HCT116 (cell line): Measurements from ENCODE around the gene RASAL2. TPM values are rescaled to one million over a fixed set of nuclear protein-coding genes. Genes with fewer than 3 reads are reported as not detected.
"Not testable (repeated sequence)": the region's sequence is repeated elsewhere in the genome, so short reads cannot be mapped to it uniquely, and the experiment has no call there.

Experiments used
- ATAC-seq: fragments of 200-7000 bp; cut with Tn5 transposase; 2 replicates; pipeline ENCODE4 v1.9.1; 2020; ENCODE audit warnings: mild to moderate bottlenecking, moderate library complexity
- BruUV-seq: library from RNA; stranded (reverse); fragments of 400-500 nt; replicated peaks from 2 replicates; lab custom pipeline; 2021; lab: Mats Ljungman, UMichigan
- CTCF ChIA-PET: fragments of 300-600 bp; sonication (Branson Sonifier 250); formaldehyde crosslinking; loops from one replicate; lab custom pipeline; 2021; ENCODE audit warnings: antibody characterized with exemption; lab: Charles Lee
- POLR2A ChIA-PET: fragments of 300-600, 350-600 bp; sonication (Branson Sonifier 250); formaldehyde crosslinking; loops from one replicate; lab custom pipeline; 2021; ENCODE audit warnings: antibody characterized with exemption; lab: Charles Lee
- RAD21 ChIA-PET, 2 experiments: fragments of 300-600 bp; sonication (Branson Sonifier 250); formaldehyde crosslinking; loops; one replicate each; lab custom pipeline; 2023; ENCODE audit warnings: low total read pairs in 2 of 2; ENCODE audit not compliant: uncharacterized antibody in 2 of 2, unreplicated experiment in 2 of 2, low non-redundant PET in 1 of 2; lab: Charles Lee
- DNase-seq: peaks from one replicate; pipeline ENCODE4 v3.0.0-alpha.2; 2010; ENCODE audit warnings: low read depth, low spot score
- H2AFZ ChIP-seq: fragments of 200-600 bp; shearing (Covaris generic), sonication (generic); 2 replicates; pipeline ENCODE4 v1.6.1; 2017; ENCODE audit warnings: low read depth, mixed run types, mixed read lengths, antibody characterized with exemption, low read length; ENCODE audit not compliant: poor library complexity, severe bottlenecking
- H3K27ac ChIP-seq: 2 replicates; pipeline ENCODE4 v1.5.1; 2012; ENCODE audit warnings: low read depth, low read length
- H3K27me3 ChIP-seq: fragments of 200-600 bp; sonication (generic); 2 replicates; pipeline ENCODE4 v1.6.1; 2016; ENCODE audit warnings: mixed run types, low read length, mixed read lengths; ENCODE audit not compliant: insufficient read depth
- H3K36me3 ChIP-seq, 2 experiments: fragments of 200-500 bp in 1 of 2; fragments of 200-600 bp in 1 of 2; sonication (Bioruptor generic) in 1 of 2; sonication (generic) in 1 of 2; 2 replicates each; pipeline versions ENCODE4 v1.5.1 to v1.6.1; 2014 to 2016; ENCODE audit warnings: low read length in 2 of 2, inconsistent platforms in 1 of 2, mixed read lengths in 1 of 2, mixed run types in 1 of 2; ENCODE audit not compliant: insufficient read depth in 2 of 2, control insufficient read depth in 1 of 2
- H3K4me1 ChIP-seq, 2 experiments: fragments of 200-600 bp in 1 of 2; sonication (generic) in 1 of 2; 2 replicates each; pipeline versions ENCODE4 v1.5.1 to v1.6.1; 2012 to 2017; ENCODE audit warnings: low read length in 2 of 2, inconsistent platforms in 1 of 2, mild to moderate bottlenecking in 1 of 2, mixed read lengths in 1 of 2, mixed run types in 1 of 2, moderate library complexity in 1 of 2; ENCODE audit not compliant: insufficient read depth in 2 of 2, control insufficient read depth in 1 of 2
- H3K4me2 ChIP-seq: fragments of 200-600 bp; sonication (generic); 2 replicates; pipeline ENCODE4 v1.6.1; 2017; ENCODE audit warnings: mixed run types, low read length, mixed read lengths
- H3K4me3 ChIP-seq, 2 experiments: fragments of 200-600 bp in 1 of 2; sonication (generic) in 1 of 2; replicated peaks in 1 of 2; 2 replicates each; pipeline ENCODE4 v1.5.1; 2011 to 2016; ENCODE audit warnings: low read length in 2 of 2, control low read depth in 1 of 2, low read depth in 1 of 2, mild to moderate bottlenecking in 1 of 2, mixed read lengths in 1 of 2, mixed run types in 1 of 2
- H3K79me2 ChIP-seq: fragments of 200-600 bp; sonication (generic); 2 replicates; pipeline ENCODE4 v1.6.1; 2017; ENCODE audit warnings: mild to moderate bottlenecking, mixed run types, low read length, moderate library complexity, mixed read lengths; ENCODE audit not compliant: insufficient read depth
- H3K9ac ChIP-seq: fragments of 200-600 bp; sonication (generic); 2 replicates; pipeline ENCODE4 v1.6.1; 2016; ENCODE audit warnings: low read length, mixed read lengths
- H3K9me2 ChIP-seq: fragments of 200-600 bp; sonication (generic), shearing (Covaris generic); 2 replicates; pipeline ENCODE4 v1.6.1; 2017; ENCODE audit warnings: mixed run types, mild to moderate bottlenecking, moderate library complexity; ENCODE audit not compliant: insufficient read depth
- H3K9me3 ChIP-seq, 2 experiments: fragments of 200-500 bp in 1 of 2; fragments of 200-600 bp in 1 of 2; sonication (Bioruptor generic) in 1 of 2; sonication (generic) in 1 of 2; 2 replicates each; pipeline ENCODE4 v1.6.1; 2014 to 2017; ENCODE audit warnings: low read length in 2 of 2, mixed read lengths in 2 of 2, inconsistent platforms in 1 of 2, low read depth in 1 of 2, mild to moderate bottlenecking in 1 of 2, mixed run types in 1 of 2, moderate library complexity in 1 of 2; ENCODE audit not compliant: control insufficient read depth in 1 of 2, insufficient read depth in 1 of 2
- H4K20me1 ChIP-seq: fragments of 200-600 bp; sonication (generic), shearing (Covaris generic); 2 replicates; pipeline ENCODE4 v1.6.1; 2017; ENCODE audit warnings: mixed run types, mild to moderate bottlenecking, moderate library complexity; ENCODE audit not compliant: insufficient read depth
- ELF1 ChIP-seq: IDR thresholded peaks from 2 replicates; pipeline ENCODE4 v1.6.1; 2012; ENCODE audit warnings: low read depth, borderline replicate concordance
- EZH2 ChIP-seq: fragments of 200-600 bp; sonication (generic); IDR thresholded peaks from 2 replicates; pipeline ENCODE4 v1.6.1; 2017; ENCODE audit warnings: antibody characterized with exemption, mixed run types
- FOSL1 ChIP-seq: IDR thresholded peaks from 2 replicates; pipeline ENCODE4 v1.6.1; 2012; ENCODE audit warnings: low read depth
- JUND ChIP-seq: IDR thresholded peaks from 2 replicates; pipeline ENCODE4 v1.6.1; 2012
- RAD21 ChIP-seq: IDR thresholded peaks from 2 replicates; pipeline ENCODE4 v1.6.1; 2012; ENCODE audit warnings: low read depth, mild to moderate bottlenecking
- SIN3A ChIP-seq: IDR thresholded peaks from 2 replicates; pipeline ENCODE4 v1.6.1; 2012; ENCODE audit warnings: low read depth
- SP1 ChIP-seq: IDR thresholded peaks from 2 replicates; pipeline ENCODE4 v1.6.1; 2012; ENCODE audit warnings: low read depth
- SRF ChIP-seq: IDR thresholded peaks from 2 replicates; pipeline ENCODE4 v1.6.1; 2012; ENCODE audit warnings: low read depth
- TCF7L2 ChIP-seq: IDR thresholded peaks from 2 replicates; pipeline ENCODE4 v1.7.0; 2011; ENCODE audit warnings: borderline replicate concordance, inconsistent platforms; ENCODE audit not compliant: insufficient read depth, insufficient read length; ENCODE audit errors: extremely low read depth
- YY1 ChIP-seq: IDR thresholded peaks from 2 replicates; pipeline ENCODE4 v1.6.1; 2011; ENCODE audit warnings: low read length, low read depth, moderate library complexity, mild to moderate bottlenecking; ENCODE audit not compliant: insufficient replicate concordance; ENCODE audit errors: extremely low read depth
- ZBTB33 ChIP-seq: IDR thresholded peaks from 2 replicates; pipeline ENCODE4 v1.6.1; 2011; ENCODE audit warnings: mild to moderate bottlenecking, low read length, moderate library complexity; ENCODE audit not compliant: insufficient replicate concordance; ENCODE audit errors: extremely low read depth
- ZNF274 ChIP-seq: fragments of 200-500 bp; sonication (Bioruptor generic); IDR thresholded peaks from 2 replicates; pipeline ENCODE4 v1.6.1; 2014; ENCODE audit warnings: mild to moderate bottlenecking, low read depth, low read length, inconsistent platforms
- intact Hi-C: fragments of 100-400 bp; cut with micrococcal nuclease; formaldehyde crosslinking; loops from 2 replicates; pipeline ENCODE4 v1.10.0; 2022
- total RNA-seq: library from RNA; stranded (reverse); gene quantifications from one replicate; pipeline ENCODE4 v1.2.1, GENCODE V29; 2021; ENCODE audit not compliant: unreplicated experiment
- TF ChIP-seq, protein P1 (sequence below): IDR thresholded peaks from 2 replicates; pipeline ENCODE4 v1.6.1; 2012
- TF ChIP-seq, protein P2 (sequence below): IDR thresholded peaks from 2 replicates; pipeline ENCODE4 v1.6.1; 2012; ENCODE audit warnings: low read depth

Gene RASAL2
- total RNA-seq, 1 experiment from 2014 or later, result 11.7 TPM

DNA sequence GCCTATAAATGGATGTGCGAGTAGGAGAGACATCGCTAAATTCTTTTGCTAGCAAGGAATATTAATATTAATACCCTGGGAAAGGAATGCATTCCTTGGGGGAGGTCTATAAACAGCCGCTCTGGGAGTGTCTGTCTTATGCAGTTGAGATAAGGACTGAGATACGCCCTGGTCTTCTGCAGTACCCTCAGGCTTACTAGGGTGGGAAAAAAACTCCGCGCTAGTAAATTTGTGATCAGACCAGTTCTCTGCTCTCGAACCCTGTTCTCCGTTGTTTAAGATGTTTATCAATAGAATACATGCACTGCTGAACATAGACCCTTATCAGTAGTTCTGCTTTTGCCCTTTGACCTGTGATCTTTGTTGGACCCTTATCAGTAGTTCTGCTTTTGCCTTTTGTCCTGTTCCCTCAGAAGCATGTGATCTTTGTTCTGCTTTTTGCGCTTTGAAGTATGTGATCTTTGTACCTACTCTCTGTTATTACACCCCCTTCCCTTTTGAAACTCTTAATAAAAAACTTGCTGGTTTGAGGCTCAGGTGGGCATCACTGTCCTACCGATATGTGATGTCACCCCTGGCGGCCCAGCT lies 114.5 kb downstream of the RASAL2 start:
- H3K4me1 ChIP-seq, H3K27ac ChIP-seq, CTCF ChIA-PET, BruUV-seq, POLR2A ChIA-PET, H3K9ac ChIP-seq, H3K27me3 ChIP-seq, H3K79me2 ChIP-seq, H3K9me2 ChIP-seq, DNase-seq, H3K36me3 ChIP-seq, H2AFZ ChIP-seq, H3K9me3 ChIP-seq, RAD21 ChIA-PET, H3K4me2 ChIP-seq, ATAC-seq, H4K20me1 ChIP-seq, H3K4me3 ChIP-seq: not testable (repeated sequence)
- intact Hi-C loops, result loop anchor here (10.0 kb wide), 1 partner anchor 66 kb away; no protein-coding TSS in a partner anchor

DNA sequence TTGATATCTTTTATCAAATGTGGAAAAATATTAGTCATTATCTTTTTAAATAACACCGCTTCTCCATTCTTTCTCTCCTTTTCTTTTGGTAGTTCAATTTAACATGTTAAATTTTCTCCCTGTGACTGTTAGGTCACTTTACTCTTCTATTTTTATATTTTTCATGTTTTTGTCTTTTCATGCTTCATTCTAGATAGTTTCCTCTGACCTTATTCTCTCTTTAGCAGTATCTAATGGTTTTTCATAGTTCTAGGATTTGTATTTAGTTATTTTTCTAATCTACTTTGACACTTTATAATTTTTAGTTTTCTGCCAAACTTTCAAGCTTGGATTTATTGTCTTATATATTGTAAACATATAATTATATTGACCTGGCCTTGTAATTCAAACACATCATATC lies 116.0 kb downstream of the RASAL2 start:
- no peak for DNase-seq
- no peaks in the 10 kb centered on the region for H4K20me1 ChIP-seq
- no peaks in the 10 kb centered on the region for H3K9me2 ChIP-seq
- RAD21 ChIA-PET, result no interaction called here
- H3K79me2 ChIP-seq, result no peaks in the 10 kb centered on the region
- H3K4me2 ChIP-seq, result no peak overlapping the region
- ATAC-seq, result no peak
- H3K27me3 ChIP-seq, result no peaks in the 10 kb centered on the region
- no peaks in the 10 kb centered on the region for H3K36me3 ChIP-seq
- H3K9ac ChIP-seq, result no peak overlapping the region
- no peak overlapping the region for H3K27ac ChIP-seq
- CTCF ChIA-PET, result no interaction called here
- intact Hi-C loops, result loop anchor here (10.0 kb wide), 1 partner anchor 65 kb away; no protein-coding TSS in a partner anchor
- no peak overlapping the region for H2AFZ ChIP-seq
- POLR2A ChIA-PET, result no interaction called here
- H3K4me1 ChIP-seq, result no peaks in the 10 kb centered on the region
- BruUV-seq, result no TSS peak
- H3K9me3 ChIP-seq, result 0 out of 4 replicates have a peak, but pooled peaks cover 0 to 5% of the 10 kb centered on the region in 2 experiments
- H3K4me3 ChIP-seq, result no peak overlapping the region
- no peak for TF ChIP-seq ZBTB33
- no peak for TF ChIP-seq SRF
- TF ChIP-seq SP1, result no peak
- TF ChIP-seq SIN3A, result no peak
- TF ChIP-seq, protein P1, sequence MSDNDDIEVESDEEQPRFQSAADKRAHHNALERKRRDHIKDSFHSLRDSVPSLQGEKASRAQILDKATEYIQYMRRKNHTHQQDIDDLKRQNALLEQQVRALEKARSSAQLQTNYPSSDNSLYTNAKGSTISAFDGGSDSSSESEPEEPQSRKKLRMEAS, result no peak
- TF ChIP-seq, protein P2, sequence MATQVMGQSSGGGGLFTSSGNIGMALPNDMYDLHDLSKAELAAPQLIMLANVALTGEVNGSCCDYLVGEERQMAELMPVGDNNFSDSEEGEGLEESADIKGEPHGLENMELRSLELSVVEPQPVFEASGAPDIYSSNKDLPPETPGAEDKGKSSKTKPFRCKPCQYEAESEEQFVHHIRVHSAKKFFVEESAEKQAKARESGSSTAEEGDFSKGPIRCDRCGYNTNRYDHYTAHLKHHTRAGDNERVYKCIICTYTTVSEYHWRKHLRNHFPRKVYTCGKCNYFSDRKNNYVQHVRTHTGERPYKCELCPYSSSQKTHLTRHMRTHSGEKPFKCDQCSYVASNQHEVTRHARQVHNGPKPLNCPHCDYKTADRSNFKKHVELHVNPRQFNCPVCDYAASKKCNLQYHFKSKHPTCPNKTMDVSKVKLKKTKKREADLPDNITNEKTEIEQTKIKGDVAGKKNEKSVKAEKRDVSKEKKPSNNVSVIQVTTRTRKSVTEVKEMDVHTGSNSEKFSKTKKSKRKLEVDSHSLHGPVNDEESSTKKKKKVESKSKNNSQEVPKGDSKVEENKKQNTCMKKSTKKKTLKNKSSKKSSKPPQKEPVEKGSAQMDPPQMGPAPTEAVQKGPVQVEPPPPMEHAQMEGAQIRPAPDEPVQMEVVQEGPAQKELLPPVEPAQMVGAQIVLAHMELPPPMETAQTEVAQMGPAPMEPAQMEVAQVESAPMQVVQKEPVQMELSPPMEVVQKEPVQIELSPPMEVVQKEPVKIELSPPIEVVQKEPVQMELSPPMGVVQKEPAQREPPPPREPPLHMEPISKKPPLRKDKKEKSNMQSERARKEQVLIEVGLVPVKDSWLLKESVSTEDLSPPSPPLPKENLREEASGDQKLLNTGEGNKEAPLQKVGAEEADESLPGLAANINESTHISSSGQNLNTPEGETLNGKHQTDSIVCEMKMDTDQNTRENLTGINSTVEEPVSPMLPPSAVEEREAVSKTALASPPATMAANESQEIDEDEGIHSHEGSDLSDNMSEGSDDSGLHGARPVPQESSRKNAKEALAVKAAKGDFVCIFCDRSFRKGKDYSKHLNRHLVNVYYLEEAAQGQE, result no peak
- TF ChIP-seq YY1, result no peak
- no peak for TF ChIP-seq RAD21
- no peak for TF ChIP-seq JUND
- TF ChIP-seq FOSL1, result no peak
- TF ChIP-seq ZNF274, result no peak
- TF ChIP-seq TCF7L2, result no peak
- no peak for TF ChIP-seq ELF1
- TF ChIP-seq EZH2, result no peak
